PC-9 (cell line): Measurements from ENCODE around the gene JMJD8.

Experiments
- CTCF ChIP-seq: fragments of 200-600 bp; sonication (generic); conservative IDR thresholded peaks from 2 replicates; pipeline ENCODE4 v1.6.1; 2017; ENCODE audit warnings: mixed run types, antibody characterized with exemption, mild to moderate bottlenecking, moderate library complexity
- EZH2 ChIP-seq: fragments of 200-600 bp; sonication (generic); IDR thresholded peaks from 2 replicates; pipeline ENCODE4 v1.8.0; 2017; ENCODE audit warnings: antibody characterized with exemption, low read depth

GRCh38 chr16:702341-702740 is 18.2 kb upstream of the JMJD8 start:
- no peak for TF ChIP-seq EZH2
- no peak for TF ChIP-seq CTCF
